HepG2 (cell line): Measurements from ENCODE around the gene YY1. TPM values are rescaled to one million over a fixed set of nuclear protein-coding genes. Genes with fewer than 3 reads are reported as not detected.

ENCODE experiments used
- ARID2 ChIP-seq: sonication (generic); formaldehyde crosslinking; IDR thresholded peaks from 2 replicates; pipeline ENCODE4 v1.8.1; 2022; ENCODE audit warnings: mild to moderate bottlenecking, missing genetic modification reagents, borderline replicate concordance
- ATF7-NPFF ChIP-seq: sonication (generic); formaldehyde crosslinking; IDR thresholded peaks from 2 replicates; pipeline ENCODE4 v1.8.1; 2023; ENCODE audit warnings: mild to moderate bottlenecking, low read depth, missing genetic modification reagents, moderate library complexity
- IRX3 ChIP-seq: sonication (generic); formaldehyde crosslinking; IDR thresholded peaks from 2 replicates; pipeline ENCODE4 v1.8.1; 2023; ENCODE audit warnings: mild to moderate bottlenecking, low read depth, missing genetic modification reagents, borderline replicate concordance
- MYC ChIP-seq: sonication (generic); formaldehyde crosslinking; IDR thresholded peaks from 2 replicates; pipeline ENCODE4 v1.9.0; 2021; ENCODE audit warnings: missing genetic modification reagents, borderline replicate concordance
- NBN ChIP-seq: fragments of 450-650 bp; conservative IDR thresholded peaks from 2 replicates; pipeline ENCODE4 v1.6.1; 2017
- NCOA2 ChIP-seq: sonication (generic); formaldehyde crosslinking; IDR thresholded peaks from 2 replicates; pipeline ENCODE4 v1.8.0; 2022; ENCODE audit warnings: inconsistent platforms
- NFKBIZ ChIP-seq: IDR thresholded peaks from 2 replicates; pipeline ENCODE4 v1.6.1; 2018; ENCODE audit warnings: missing genetic modification reagents, missing compliant biosample characterization
- NR2C2 ChIP-seq: sonication (generic); formaldehyde crosslinking; IDR thresholded peaks from 2 replicates; pipeline ENCODE4 v1.4.0; 2020; ENCODE audit warnings: missing genetic modification reagents, mild to moderate bottlenecking, moderate library complexity, borderline replicate concordance
- RCOR2 ChIP-seq: IDR thresholded peaks from 2 replicates; pipeline ENCODE4 v1.6.1; 2016; ENCODE audit warnings: missing biosample characterization, missing genetic modification reagents
- RNF2 ChIP-seq: fragments of 450-650 bp; conservative IDR thresholded peaks from 2 replicates; pipeline ENCODE4 v1.6.1; 2016; ENCODE audit warnings: low read depth
- SRSF4 ChIP-seq: fragments of 200-400 bp; formaldehyde crosslinking; IDR thresholded peaks from one replicate; pipeline ENCODE4 v1.6.1; 2018; ENCODE audit warnings: mild to moderate bottlenecking, low read depth, low read length, moderate library complexity; ENCODE audit not compliant: poor library complexity, severe bottlenecking
- SRY ChIP-seq: sonication (generic); formaldehyde crosslinking; IDR thresholded peaks from 2 replicates; pipeline ENCODE4 v1.8.0; 2022; ENCODE audit warnings: mild to moderate bottlenecking, missing genetic modification reagents
- TFE3 ChIP-seq: IDR thresholded peaks from 2 replicates; pipeline ENCODE4 v1.6.1; 2016
- TRIM24 ChIP-seq: sonication (generic); formaldehyde crosslinking; IDR thresholded peaks from 2 replicates; pipeline ENCODE4 v1.8.0; 2022; ENCODE audit warnings: mild to moderate bottlenecking, missing genetic modification reagents
- ZC3H13 ChIP-seq: sonication (generic); formaldehyde crosslinking; IDR thresholded peaks from 2 replicates; pipeline ENCODE4 v1.8.1; 2023; ENCODE audit warnings: mild to moderate bottlenecking, missing genetic modification reagents, moderate library complexity
- ZNF10 ChIP-seq: sonication (generic); formaldehyde crosslinking; IDR thresholded peaks from 2 replicates; pipeline ENCODE4 v1.4.0; 2020; ENCODE audit warnings: mild to moderate bottlenecking, low read depth, missing genetic modification reagents, borderline replicate concordance
- ZNF224 ChIP-seq: sonication (generic); formaldehyde crosslinking; IDR thresholded peaks from 2 replicates; pipeline ENCODE4 v1.5.0; 2020; ENCODE audit warnings: mild to moderate bottlenecking, missing genetic modification reagents
- ZNF382 ChIP-seq: sonication (generic); formaldehyde crosslinking; IDR thresholded peaks from 2 replicates; pipeline ENCODE4 v1.5.0; 2020; ENCODE audit warnings: missing genetic modification reagents, mild to moderate bottlenecking, borderline replicate concordance
- ZNF550 ChIP-seq: sonication (generic); formaldehyde crosslinking; IDR thresholded peaks from 2 replicates; pipeline ENCODE4 v1.4.0; 2020; ENCODE audit warnings: mild to moderate bottlenecking, missing genetic modification reagents, borderline replicate concordance
- ZNF570 ChIP-seq: sonication (generic); formaldehyde crosslinking; IDR thresholded peaks from 2 replicates; pipeline ENCODE4 v1.4.0; 2020; ENCODE audit warnings: mild to moderate bottlenecking, missing genetic modification reagents, borderline replicate concordance
- ZNF629 ChIP-seq: sonication (generic); formaldehyde crosslinking; conservative IDR thresholded peaks from 2 replicates; pipeline ENCODE4 v1.5.0; 2020; ENCODE audit warnings: missing genetic modification reagents
- ZNF704 ChIP-seq: sonication (generic); formaldehyde crosslinking; IDR thresholded peaks from 2 replicates; pipeline ENCODE4 v1.8.1; 2023; ENCODE audit warnings: mild to moderate bottlenecking, inconsistent platforms, moderate library complexity, missing genetic modification reagents, borderline replicate concordance
- ZNF772 ChIP-seq: sonication (generic); formaldehyde crosslinking; IDR thresholded peaks from 2 replicates; pipeline ENCODE4 v1.5.0; 2020; ENCODE audit warnings: mild to moderate bottlenecking, missing genetic modification reagents
- ZNF781 ChIP-seq: sonication (generic); formaldehyde crosslinking; IDR thresholded peaks from 2 replicates; pipeline ENCODE4 v1.5.1; 2020; ENCODE audit warnings: borderline replicate concordance, mild to moderate bottlenecking, missing genetic modification reagents; ENCODE audit errors: not compliant biosample characterization
- ZNF784 ChIP-seq: sonication (generic); formaldehyde crosslinking; IDR thresholded peaks from 2 replicates; pipeline ENCODE4 v1.5.1; 2020; ENCODE audit warnings: missing genetic modification reagents, mild to moderate bottlenecking, borderline replicate concordance
- polyA plus RNA-seq, 8 experiments: library from polyadenylated mRNA; depleted of rRNA in 3 of 8; stranded (reverse) in 7 of 8; unstranded in 1 of 8; fragments of >200 nt; fragmentation: Illumina TruSeq in 4 of 8; extraction: Trizol in 4 of 8; gene quantifications; 2 replicates each; pipeline versions ENCODE4 v1.2.1 to v1.2.3, GENCODE V29; 2011 to 2016; ENCODE audit warnings: low read depth in 4 of 8, missing spikeins in 1 of 8, mixed read lengths in 1 of 8; ENCODE audit not compliant: insufficient read depth in 1 of 8
- total RNA-seq, 5 experiments: library from RNA; depleted of rRNA; stranded (reverse); fragments of >200 nt; fragmentation: Illumina TruSeq; extraction: Trizol; gene quantifications; 2 replicates each; pipeline ENCODE4 v1.2.3, GENCODE V29; 2016; ENCODE audit warnings: low read depth in 1 of 5

The YY1 gene
- total and polyA plus RNA-seq, 2 of the 13 experiments (the other 11 are each of a cell fraction or from before 2014, with no cell fraction given) = 29.4 to 68.1 TPM

- TF ChIP-seq NFKBIZ (CRISPR knock-in tag) = no peak
- TF ChIP-seq ZNF784 (CRISPR knock-in tag) = no peak
- TF ChIP-seq ZC3H13 (CRISPR knock-in tag) = no peak
- no peak for TF ChIP-seq NCOA2 (CRISPR knock-in tag)
- TF ChIP-seq ZNF704 = no peak
- TF ChIP-seq NR2C2 (CRISPR knock-in tag) = no peak
- no peak for TF ChIP-seq ZNF629 (CRISPR knock-in tag)
- TF ChIP-seq ATF7-NPFF (CRISPR knock-in tag) = no peak
- peak; percentile 19; the same call in 1 of the 2 replicates for TF ChIP-seq MYC (CRISPR knock-in tag)
- TF ChIP-seq IRX3 = no peak
- 0 out of 2 replicates have a peak, but pooled peaks have one; percentile 36 for TF ChIP-seq ZNF224 (CRISPR knock-in tag)
- no peak for TF ChIP-seq SRY (CRISPR knock-in tag)
- no peak for TF ChIP-seq RNF2
- TF ChIP-seq ZNF550 (CRISPR knock-in tag) = 0 out of 2 replicates have a peak, but pooled peaks have one; percentile 27
- TF ChIP-seq RCOR2 (CRISPR knock-in tag) = 0 out of 2 replicates have a peak, but pooled peaks have one; percentile 41
- TF ChIP-seq SRSF4 = no peak
- TF ChIP-seq TRIM24 = no peak
- TF ChIP-seq ZNF382 (CRISPR knock-in tag) = no peak
- TF ChIP-seq TFE3 (CRISPR knock-in tag) = no peak
- no peak for TF ChIP-seq ZNF570 (CRISPR knock-in tag)
- TF ChIP-seq NBN = no peak
- no peak for TF ChIP-seq ZNF781
- 0 out of 2 replicates have a peak, but pooled peaks have one; percentile 67 for TF ChIP-seq ARID2
- TF ChIP-seq ZNF772 (CRISPR knock-in tag) = no peak
- TF ChIP-seq ZNF10 (CRISPR knock-in tag) = no peak
Measured at GRCh38 chr14:100221533-100222223, 17.3 kb upstream of the YY1 start (continued).
